GM12878 (cell line): ENCODE data around the gene TPH2. TPM values are rescaled to one million over a fixed set of nuclear protein-coding genes. Genes with fewer than 3 reads are reported as not detected.

Source experiments
- ATAC-seq: fragments of 200-7000 bp; cut with Tn5 transposase; 3 replicates; pipeline ENCODE4 v1.9.1; 2020; ENCODE audit warnings: mild to moderate bottlenecking, moderate library complexity
- BruUV-seq: library from RNA; stranded (reverse); fragments of 400-500 nt; replicated peaks from 2 replicates; lab custom pipeline; 2021; lab: Mats Ljungman, UMichigan
- CTCF ChIA-PET: fragments of 300-600 bp; sonication (Branson Sonifier 250); formaldehyde crosslinking; extraction: SDS; loops from one replicate; lab custom pipeline; 2021; ENCODE audit warnings: inconsistent platforms; lab: Yijun Ruan, JAX
- POLR2A ChIA-PET: fragments of 350-600 bp; formaldehyde crosslinking; extraction: SDS; loops from one replicate; lab custom pipeline; 2021; ENCODE audit warnings: inconsistent platforms; lab: Charles Lee
- RAD21 ChIA-PET: fragments of 300-600 bp; sonication (Branson Sonifier 250); formaldehyde crosslinking; loops from one replicate; lab custom pipeline; 2023; ENCODE audit warnings: antibody characterized with exemption; ENCODE audit not compliant: unreplicated experiment; lab: Charles Lee
- SMC1A ChIA-PET: fragments of 300-600 bp; sonication (Branson Sonifier 250); formaldehyde crosslinking; loops from one replicate; lab custom pipeline; 2023; ENCODE audit not compliant: unreplicated experiment, uncharacterized antibody; lab: Charles Lee
- DNase-seq: peaks from one replicate; pipeline ENCODE4 v3.0.0-alpha.2; 2011; ENCODE audit warnings: low read depth, low spot score
- FAIRE-seq: peaks from 3 replicates; lab custom pipeline; 2011; peaks lifted over from hg19 to GRCh38; lab: Jason Lieb, UNC
- H2AFZ ChIP-seq: 2 replicates; pipeline ENCODE4 v1.6.0; 2011; ENCODE audit warnings: low read depth, low read length, control low read depth; ENCODE audit not compliant: control insufficient read depth
- H3K27ac ChIP-seq: 2 replicates; pipeline ENCODE4 v1.5.1; 2011; ENCODE audit warnings: control low read depth; ENCODE audit not compliant: control insufficient read depth, insufficient read depth
- H3K27me3 ChIP-seq, 2 experiments: replicated peaks in 1 of 2; 2 replicates each; pipeline versions ENCODE4 v1.6.0 to v1.6.1; 2011; ENCODE audit warnings: low read length in 1 of 2; ENCODE audit not compliant: control insufficient read depth in 2 of 2, insufficient read depth in 2 of 2
- H3K36me3 ChIP-seq, 2 experiments: 2 replicates each; pipeline ENCODE4 v1.5.1; 2011; ENCODE audit warnings: low read length in 1 of 2; ENCODE audit not compliant: control insufficient read depth in 2 of 2, insufficient read depth in 2 of 2
- H3K4me1 ChIP-seq: 2 replicates; pipeline ENCODE4 v1.6.1; 2011; ENCODE audit warnings: mild to moderate bottlenecking, low read length, moderate library complexity, mixed read lengths; ENCODE audit not compliant: control insufficient read depth, insufficient read depth
- H3K4me2 ChIP-seq: 2 replicates; pipeline ENCODE4 v1.6.0; 2011; ENCODE audit warnings: control low read depth; ENCODE audit not compliant: control insufficient read depth, insufficient read depth
- H3K4me3 ChIP-seq: fragments of 200-600 bp; sonication (generic); 2 replicates; pipeline ENCODE4 v1.5.1; 2016
- H3K79me2 ChIP-seq: 2 replicates; pipeline ENCODE4 v1.6.0; 2011; ENCODE audit warnings: low read length; ENCODE audit not compliant: control insufficient read depth, insufficient read depth
- H3K9ac ChIP-seq: 2 replicates; pipeline ENCODE4 v1.8.0; 2011; ENCODE audit warnings: low read length, control low read depth, mixed read lengths; ENCODE audit not compliant: control insufficient read depth, insufficient read depth
- H3K9me3 ChIP-seq: replicated peaks from 3 replicates; pipeline ENCODE4 v1.5.1; 2011; ENCODE audit warnings: mild to moderate bottlenecking, low read length; ENCODE audit not compliant: control insufficient read depth, insufficient read depth
- H4K20me1 ChIP-seq: 2 replicates; pipeline ENCODE4 v1.6.0; 2011; ENCODE audit not compliant: control insufficient read depth, insufficient read depth
- CBX3 ChIP-seq: fragments of 200-600 bp; sonication (generic); IDR thresholded peaks from 2 replicates; pipeline ENCODE4 v1.6.1; 2016; ENCODE audit warnings: low read depth, borderline replicate concordance
- FOXK2 ChIP-seq: fragments of 450-650 bp; IDR thresholded peaks from 2 replicates; pipeline ENCODE4 v1.6.1; 2017; ENCODE audit warnings: mild to moderate bottlenecking, moderate library complexity
- MYC ChIP-seq: IDR thresholded peaks from 2 replicates; pipeline ENCODE4 v1.6.1; 2011; ENCODE audit warnings: mild to moderate bottlenecking, low read length, moderate library complexity, inconsistent platforms; ENCODE audit not compliant: insufficient read depth, insufficient replicate concordance, insufficient read length, severe bottlenecking
- NFXL1 ChIP-seq: fragments of 450-650 bp; IDR thresholded peaks from 2 replicates; pipeline ENCODE4 v1.6.1; 2017; ENCODE audit warnings: antibody characterized with exemption, mild to moderate bottlenecking, borderline replicate concordance
- STAT1 ChIP-seq: fragments of 450-650 bp; conservative IDR thresholded peaks from 2 replicates; pipeline ENCODE4 v1.6.1; 2014; ENCODE audit warnings: antibody characterized with exemption, mild to moderate bottlenecking
- TARDBP ChIP-seq: IDR thresholded peaks from 2 replicates; pipeline ENCODE4 v1.6.1; 2016; ENCODE audit warnings: borderline replicate concordance
- TCF3 ChIP-seq: IDR thresholded peaks from 2 replicates; pipeline ENCODE4 v1.6.1; 2012; ENCODE audit warnings: low read depth, mild to moderate bottlenecking, low read length, borderline replicate concordance; ENCODE audit not compliant: insufficient read depth
- ZNF24 ChIP-seq: fragments of 450-650 bp; IDR thresholded peaks from 2 replicates; pipeline ENCODE4 v1.6.1; 2017; ENCODE audit warnings: antibody characterized with exemption, mild to moderate bottlenecking
- WGBS: methylation state at CpG from one replicate; pipeline ENCODE4 v1.1.6; 2016; ENCODE audit warnings: low lambda C conversion rate; ENCODE audit not compliant: insufficient replicate concordance, insufficient coverage; ENCODE audit errors: missing lambda C conversion rate; 5-methylcytosine and 5-hydroxymethylcytosine counted together
- in situ Hi-C: fragments of 300-500 bp; cut with MboI; formaldehyde crosslinking; loops from 9 replicates; pipeline ENCODE4 v1.14.3; 2018; ENCODE audit warnings: mixed read lengths
- intact Hi-C: fragments of 100-400 bp; cut with micrococcal nuclease; formaldehyde crosslinking; loops from one replicate; pipeline ENCODE4 v1.14.2; 2022; ENCODE audit not compliant: unreplicated experiment
- polyA plus RNA-seq, 11 experiments: library from polyadenylated mRNA; depleted of rRNA in 4 of 11; unstranded in 6 of 11; stranded (reverse) in 5 of 11; fragments of >200 nt; fragmentation: Nextera tagmentation in 4 of 11; fragmentation: Illumina TruSeq in 1 of 11; extraction: Ambion mirVana in 4 of 11; extraction: Trizol in 1 of 11; gene quantifications; 1 replicate in 1 of 11; 2 replicates in 10 of 11; pipeline versions ENCODE4 v1.2.1 to v1.2.3, GENCODE V29; 2011 to 2016; ENCODE audit warnings: inconsistent platforms in 2 of 11, missing spikeins in 2 of 11, low read depth in 1 of 11
- total RNA-seq, 4 experiments: library from RNA; depleted of rRNA in 3 of 4; stranded (reverse); fragments of >200 nt in 3 of 4; fragmentation: Illumina TruSeq in 1 of 4; extraction: Trizol in 1 of 4; gene quantifications; 2 replicates each; pipeline versions ENCODE4 v1.2.1 to v1.2.3, GENCODE V29; 2013 to 2021
- TF ChIP-seq, protein P1 (sequence below): fragments of 450-650 bp; formaldehyde crosslinking; IDR thresholded peaks from 2 replicates; pipeline ENCODE4 v1.5.0; 2022; ENCODE audit warnings: mild to moderate bottlenecking, missing genetic modification characterization
- TF ChIP-seq, protein P2 (sequence below): fragments of 450-650 bp; IDR thresholded peaks from 2 replicates; pipeline ENCODE4 v1.6.1; 2018; ENCODE audit warnings: mild to moderate bottlenecking, low read depth, moderate library complexity; ENCODE audit not compliant: partially characterized antibody
- TF ChIP-seq, protein P3 (sequence below): IDR thresholded peaks from 2 replicates; pipeline ENCODE4 v1.6.1; 2012; ENCODE audit warnings: low read depth, low read length, improper control_type of control experiment
- TF ChIP-seq, protein P4 (sequence below): fragments of 450-650 bp; IDR thresholded peaks from 2 replicates; pipeline ENCODE4 v1.6.1; 2014; ENCODE audit warnings: mild to moderate bottlenecking

TPH2 gene
- total and polyA plus RNA-seq, 10 of the 15 experiments (the other 5 are each of a cell fraction or from before 2014, with no cell fraction given): not detected

DNA sequence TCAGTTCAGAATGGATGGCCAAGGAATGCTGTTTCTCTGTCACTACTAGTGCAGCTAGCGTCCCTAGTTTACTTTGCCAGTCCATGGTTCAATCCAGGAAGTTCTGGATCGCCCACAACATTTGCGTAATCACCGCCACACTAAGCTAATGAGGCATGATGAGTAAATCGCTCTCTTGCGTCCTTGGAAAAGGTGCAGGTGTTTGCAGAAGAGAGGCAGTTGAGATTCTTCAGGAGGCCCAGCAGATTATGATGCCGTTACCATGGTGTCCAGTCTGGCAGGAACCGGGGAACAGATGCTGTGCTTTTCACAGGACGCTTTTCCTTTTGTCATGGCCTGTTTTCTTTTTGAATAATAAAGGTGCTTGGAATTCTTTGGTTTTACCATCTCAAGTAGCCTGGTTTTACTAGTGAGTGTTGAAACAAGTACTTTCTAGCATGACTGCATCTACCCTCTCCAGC, 9.0 kb downstream of the TPH2 start:
- H3K9ac ChIP-seq: no peak overlapping the region
- WGBS: 38% methylated on average over 9 of the region's 9 CpGs
- TF ChIP-seq TCF3 (no peak), CBX3 (no peak), TARDBP (no peak), NFXL1 (no peak), FOXK2 (no peak), MYC (no peak), ZNF24 (no peak), STAT1 (no peak)
- TF ChIP-seq, protein P1, sequence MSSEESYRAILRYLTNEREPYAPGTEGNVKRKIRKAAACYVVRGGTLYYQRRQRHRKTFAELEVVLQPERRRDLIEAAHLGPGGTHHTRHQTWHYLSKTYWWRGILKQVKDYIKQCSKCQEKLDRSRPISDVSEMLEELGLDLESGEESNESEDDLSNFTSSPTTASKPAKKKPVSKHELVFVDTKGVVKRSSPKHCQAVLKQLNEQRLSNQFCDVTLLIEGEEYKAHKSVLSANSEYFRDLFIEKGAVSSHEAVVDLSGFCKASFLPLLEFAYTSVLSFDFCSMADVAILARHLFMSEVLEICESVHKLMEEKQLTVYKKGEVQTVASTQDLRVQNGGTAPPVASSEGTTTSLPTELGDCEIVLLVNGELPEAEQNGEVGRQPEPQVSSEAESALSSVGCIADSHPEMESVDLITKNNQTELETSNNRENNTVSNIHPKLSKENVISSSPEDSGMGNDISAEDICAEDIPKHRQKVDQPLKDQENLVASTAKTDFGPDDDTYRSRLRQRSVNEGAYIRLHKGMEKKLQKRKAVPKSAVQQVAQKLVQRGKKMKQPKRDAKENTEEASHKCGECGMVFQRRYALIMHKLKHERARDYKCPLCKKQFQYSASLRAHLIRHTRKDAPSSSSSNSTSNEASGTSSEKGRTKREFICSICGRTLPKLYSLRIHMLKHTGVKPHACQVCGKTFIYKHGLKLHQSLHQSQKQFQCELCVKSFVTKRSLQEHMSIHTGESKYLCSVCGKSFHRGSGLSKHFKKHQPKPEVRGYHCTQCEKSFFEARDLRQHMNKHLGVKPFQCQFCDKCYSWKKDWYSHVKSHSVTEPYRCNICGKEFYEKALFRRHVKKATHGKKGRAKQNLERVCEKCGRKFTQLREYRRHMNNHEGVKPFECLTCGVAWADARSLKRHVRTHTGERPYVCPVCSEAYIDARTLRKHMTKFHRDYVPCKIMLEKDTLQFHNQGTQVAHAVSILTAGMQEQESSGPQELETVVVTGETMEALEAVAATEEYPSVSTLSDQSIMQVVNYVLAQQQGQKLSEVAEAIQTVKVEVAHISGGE: no peak
- TF ChIP-seq, protein P2, sequence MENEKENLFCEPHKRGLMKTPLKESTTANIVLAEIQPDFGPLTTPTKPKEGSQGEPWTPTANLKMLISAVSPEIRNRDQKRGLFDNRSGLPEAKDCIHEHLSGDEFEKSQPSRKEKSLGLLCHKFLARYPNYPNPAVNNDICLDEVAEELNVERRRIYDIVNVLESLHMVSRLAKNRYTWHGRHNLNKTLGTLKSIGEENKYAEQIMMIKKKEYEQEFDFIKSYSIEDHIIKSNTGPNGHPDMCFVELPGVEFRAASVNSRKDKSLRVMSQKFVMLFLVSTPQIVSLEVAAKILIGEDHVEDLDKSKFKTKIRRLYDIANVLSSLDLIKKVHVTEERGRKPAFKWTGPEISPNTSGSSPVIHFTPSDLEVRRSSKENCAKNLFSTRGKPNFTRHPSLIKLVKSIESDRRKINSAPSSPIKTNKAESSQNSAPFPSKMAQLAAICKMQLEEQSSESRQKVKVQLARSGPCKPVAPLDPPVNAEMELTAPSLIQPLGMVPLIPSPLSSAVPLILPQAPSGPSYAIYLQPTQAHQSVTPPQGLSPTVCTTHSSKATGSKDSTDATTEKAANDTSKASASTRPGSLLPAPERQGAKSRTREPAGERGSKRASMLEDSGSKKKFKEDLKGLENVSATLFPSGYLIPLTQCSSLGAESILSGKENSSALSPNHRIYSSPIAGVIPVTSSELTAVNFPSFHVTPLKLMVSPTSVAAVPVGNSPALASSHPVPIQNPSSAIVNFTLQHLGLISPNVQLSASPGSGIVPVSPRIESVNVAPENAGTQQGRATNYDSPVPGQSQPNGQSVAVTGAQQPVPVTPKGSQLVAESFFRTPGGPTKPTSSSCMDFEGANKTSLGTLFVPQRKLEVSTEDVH: no peak
- TF ChIP-seq, protein P3, sequence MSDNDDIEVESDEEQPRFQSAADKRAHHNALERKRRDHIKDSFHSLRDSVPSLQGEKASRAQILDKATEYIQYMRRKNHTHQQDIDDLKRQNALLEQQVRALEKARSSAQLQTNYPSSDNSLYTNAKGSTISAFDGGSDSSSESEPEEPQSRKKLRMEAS: no peak
- TF ChIP-seq, protein P4, sequence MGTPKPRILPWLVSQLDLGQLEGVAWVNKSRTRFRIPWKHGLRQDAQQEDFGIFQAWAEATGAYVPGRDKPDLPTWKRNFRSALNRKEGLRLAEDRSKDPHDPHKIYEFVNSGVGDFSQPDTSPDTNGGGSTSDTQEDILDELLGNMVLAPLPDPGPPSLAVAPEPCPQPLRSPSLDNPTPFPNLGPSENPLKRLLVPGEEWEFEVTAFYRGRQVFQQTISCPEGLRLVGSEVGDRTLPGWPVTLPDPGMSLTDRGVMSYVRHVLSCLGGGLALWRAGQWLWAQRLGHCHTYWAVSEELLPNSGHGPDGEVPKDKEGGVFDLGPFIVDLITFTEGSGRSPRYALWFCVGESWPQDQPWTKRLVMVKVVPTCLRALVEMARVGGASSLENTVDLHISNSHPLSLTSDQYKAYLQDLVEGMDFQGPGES: no peak
- DNase-seq: no peak
- H3K36me3 ChIP-seq: no peaks in the 10 kb centered on the region
- H3K27ac ChIP-seq: no peak overlapping the region
- no peaks in the 10 kb centered on the region; a peak in 1 of 4 replicates for H3K27me3 ChIP-seq
- no peak overlapping the region for H3K4me2 ChIP-seq
- FAIRE-seq: no peak
- no peaks in the 10 kb centered on the region for H3K4me1 ChIP-seq
- H3K9me3 ChIP-seq: no peaks in the 10 kb centered on the region
- SMC1A ChIA-PET: interaction anchor here (1.5 kb wide), 1 partner anchor 12 kb away, joined by 3 read pairs; no protein-coding TSS in a partner anchor
- CTCF ChIA-PET: no interaction called here
- POLR2A ChIA-PET: no interaction called here
- no peak for ATAC-seq
- in situ Hi-C loops (no loop called here), intact Hi-C loops (no loop called here)
- H4K20me1 ChIP-seq: no peaks in the 10 kb centered on the region
- BruUV-seq: no TSS peak
- H3K79me2 ChIP-seq: no peaks in the 10 kb centered on the region
- no peak overlapping the region for H2AFZ ChIP-seq
- RAD21 ChIA-PET: no interaction called here
- H3K4me3 ChIP-seq: no peak overlapping the region
